22Rv1 (cell line): ENCODE results near the gene ALS2.

Experiments
- ZFX ChIP-seq: fragments of 450-650 bp; IDR thresholded peaks from 2 replicates; pipeline ENCODE4 v1.6.1; 2017; ENCODE audit warnings: antibody characterized with exemption, borderline replicate concordance
- TF ChIP-seq, protein P1 (sequence below): fragments of 450-650 bp; IDR thresholded peaks from 2 replicates; pipeline ENCODE4 v1.5.1; 2017; ENCODE audit warnings: mild to moderate bottlenecking

DNA sequence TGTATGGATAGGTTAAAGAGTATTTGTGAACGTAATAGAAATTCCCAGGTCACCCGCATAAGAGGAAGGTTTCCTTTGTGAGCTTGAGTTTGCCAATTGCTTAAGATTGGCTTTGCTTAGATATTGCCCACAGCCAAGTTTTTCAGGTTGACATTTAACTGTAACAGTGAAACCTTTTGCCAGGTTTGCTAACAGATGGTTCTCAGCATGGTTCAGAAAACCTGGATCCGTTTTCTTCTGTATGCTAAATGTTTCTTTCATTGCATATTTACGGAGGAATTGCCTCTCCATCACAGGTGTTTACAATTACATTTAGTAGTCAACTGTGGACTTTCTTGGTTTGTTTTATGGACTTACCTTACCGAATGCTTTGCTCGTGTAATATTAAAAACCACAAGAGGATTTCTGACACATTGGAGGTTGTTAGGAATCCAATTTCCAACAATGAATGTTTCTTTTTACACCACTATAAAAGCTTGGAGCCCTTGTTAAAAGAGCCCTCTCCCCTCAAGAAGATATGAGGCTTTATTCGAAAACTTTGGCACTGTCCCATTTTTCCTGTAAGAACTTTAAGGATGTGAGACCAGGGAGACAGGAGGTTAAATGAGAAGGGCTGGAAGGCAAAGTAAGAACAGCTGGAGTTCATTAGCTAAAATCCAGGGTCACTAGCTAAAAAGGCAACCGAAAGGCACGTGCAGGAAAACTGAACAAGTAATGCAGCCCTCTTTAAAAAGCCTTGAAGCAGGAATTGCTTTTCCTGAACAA is 33.4 kb upstream of the ALS2 start:
- TF ChIP-seq, protein P1, sequence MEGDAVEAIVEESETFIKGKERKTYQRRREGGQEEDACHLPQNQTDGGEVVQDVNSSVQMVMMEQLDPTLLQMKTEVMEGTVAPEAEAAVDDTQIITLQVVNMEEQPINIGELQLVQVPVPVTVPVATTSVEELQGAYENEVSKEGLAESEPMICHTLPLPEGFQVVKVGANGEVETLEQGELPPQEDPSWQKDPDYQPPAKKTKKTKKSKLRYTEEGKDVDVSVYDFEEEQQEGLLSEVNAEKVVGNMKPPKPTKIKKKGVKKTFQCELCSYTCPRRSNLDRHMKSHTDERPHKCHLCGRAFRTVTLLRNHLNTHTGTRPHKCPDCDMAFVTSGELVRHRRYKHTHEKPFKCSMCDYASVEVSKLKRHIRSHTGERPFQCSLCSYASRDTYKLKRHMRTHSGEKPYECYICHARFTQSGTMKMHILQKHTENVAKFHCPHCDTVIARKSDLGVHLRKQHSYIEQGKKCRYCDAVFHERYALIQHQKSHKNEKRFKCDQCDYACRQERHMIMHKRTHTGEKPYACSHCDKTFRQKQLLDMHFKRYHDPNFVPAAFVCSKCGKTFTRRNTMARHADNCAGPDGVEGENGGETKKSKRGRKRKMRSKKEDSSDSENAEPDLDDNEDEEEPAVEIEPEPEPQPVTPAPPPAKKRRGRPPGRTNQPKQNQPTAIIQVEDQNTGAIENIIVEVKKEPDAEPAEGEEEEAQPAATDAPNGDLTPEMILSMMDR, result no peak
- no peak for TF ChIP-seq ZFX
